ENCODE data around the gene NFATC1. TPM values are rescaled to one million over a fixed set of nuclear protein-coding genes. Genes with fewer than 3 reads are reported as not detected.

The NFATC1 gene
- total RNA-seq, 2 donors from 2014 or later: 27.6 to 40.8 TPM

GRCh38 chr18:79487801-79488201, 92.1 kb downstream of the NFATC1 start:
- DNase-seq (ENCODE audit: low spot score) (no peak), ATAC-seq (ENCODE audit: insufficient number of reproducible peaks, low FRiP score, low read depth) (no peak)
- Histone ChIP-seq H3K27me3 (replicated peaks; ENCODE audit: insufficient read depth) (no peaks in the 10 kb centered on the region), H3K27ac (no peak overlapping the region), H3K36me3 (peaks cover 12% of the 10 kb centered on the region), H3K9me3 (no peaks in the 10 kb centered on the region), H3K4me1 (ENCODE audit: control insufficient read depth in 1 of 2, low read depth in 2 of 2) (peaks cover 10 to 25% of the 10 kb centered on the region in 2 donors), H3K4me3 (no peak overlapping the region)
- TF ChIP-seq, protein P1, sequence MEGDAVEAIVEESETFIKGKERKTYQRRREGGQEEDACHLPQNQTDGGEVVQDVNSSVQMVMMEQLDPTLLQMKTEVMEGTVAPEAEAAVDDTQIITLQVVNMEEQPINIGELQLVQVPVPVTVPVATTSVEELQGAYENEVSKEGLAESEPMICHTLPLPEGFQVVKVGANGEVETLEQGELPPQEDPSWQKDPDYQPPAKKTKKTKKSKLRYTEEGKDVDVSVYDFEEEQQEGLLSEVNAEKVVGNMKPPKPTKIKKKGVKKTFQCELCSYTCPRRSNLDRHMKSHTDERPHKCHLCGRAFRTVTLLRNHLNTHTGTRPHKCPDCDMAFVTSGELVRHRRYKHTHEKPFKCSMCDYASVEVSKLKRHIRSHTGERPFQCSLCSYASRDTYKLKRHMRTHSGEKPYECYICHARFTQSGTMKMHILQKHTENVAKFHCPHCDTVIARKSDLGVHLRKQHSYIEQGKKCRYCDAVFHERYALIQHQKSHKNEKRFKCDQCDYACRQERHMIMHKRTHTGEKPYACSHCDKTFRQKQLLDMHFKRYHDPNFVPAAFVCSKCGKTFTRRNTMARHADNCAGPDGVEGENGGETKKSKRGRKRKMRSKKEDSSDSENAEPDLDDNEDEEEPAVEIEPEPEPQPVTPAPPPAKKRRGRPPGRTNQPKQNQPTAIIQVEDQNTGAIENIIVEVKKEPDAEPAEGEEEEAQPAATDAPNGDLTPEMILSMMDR (IDR thresholded peaks at IDR 0.05): no peak

DNA sequence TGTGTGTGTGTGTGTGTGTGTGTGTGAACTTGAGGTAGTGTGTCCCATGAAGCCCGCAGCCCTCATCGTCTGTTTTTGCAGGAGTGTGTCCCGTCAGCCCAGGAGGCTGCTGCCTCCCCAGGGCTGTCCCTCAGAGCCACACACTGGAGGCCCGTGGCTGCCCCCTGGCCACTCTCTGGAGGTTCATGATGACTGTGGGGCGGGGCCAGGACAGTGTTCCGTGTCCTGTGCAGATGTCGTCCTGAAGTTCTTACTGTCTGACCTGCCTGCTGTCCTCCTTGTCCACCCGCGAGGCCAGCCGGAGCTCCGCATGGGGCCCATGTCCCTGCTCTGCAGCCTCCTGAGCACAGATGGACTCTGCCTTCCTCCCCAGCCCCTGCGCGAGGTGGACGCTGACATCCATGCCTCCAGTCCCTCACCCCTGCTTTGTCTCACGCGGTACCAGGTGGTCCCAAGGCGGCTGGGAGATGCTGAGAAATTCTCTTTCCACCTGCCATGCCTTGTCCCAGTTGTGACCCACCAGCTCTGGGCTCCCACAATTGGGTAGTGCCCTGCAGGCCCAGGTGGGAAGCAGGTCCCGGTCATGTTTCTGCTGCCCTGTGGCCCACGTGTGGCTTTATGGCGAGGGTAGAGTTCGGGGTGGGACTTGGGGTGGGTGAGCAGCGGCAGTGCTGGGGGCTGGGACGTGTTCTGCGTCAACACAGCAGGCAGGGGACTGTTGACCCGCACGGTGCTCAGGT, 92.8 kb downstream of the NFATC1 start:
- H3K36me3 ChIP-seq: peaks cover 12% of the 10 kb centered on the region
- TF ChIP-seq, protein P1 (IDR thresholded peaks at IDR 0.05): no peak

DNA sequence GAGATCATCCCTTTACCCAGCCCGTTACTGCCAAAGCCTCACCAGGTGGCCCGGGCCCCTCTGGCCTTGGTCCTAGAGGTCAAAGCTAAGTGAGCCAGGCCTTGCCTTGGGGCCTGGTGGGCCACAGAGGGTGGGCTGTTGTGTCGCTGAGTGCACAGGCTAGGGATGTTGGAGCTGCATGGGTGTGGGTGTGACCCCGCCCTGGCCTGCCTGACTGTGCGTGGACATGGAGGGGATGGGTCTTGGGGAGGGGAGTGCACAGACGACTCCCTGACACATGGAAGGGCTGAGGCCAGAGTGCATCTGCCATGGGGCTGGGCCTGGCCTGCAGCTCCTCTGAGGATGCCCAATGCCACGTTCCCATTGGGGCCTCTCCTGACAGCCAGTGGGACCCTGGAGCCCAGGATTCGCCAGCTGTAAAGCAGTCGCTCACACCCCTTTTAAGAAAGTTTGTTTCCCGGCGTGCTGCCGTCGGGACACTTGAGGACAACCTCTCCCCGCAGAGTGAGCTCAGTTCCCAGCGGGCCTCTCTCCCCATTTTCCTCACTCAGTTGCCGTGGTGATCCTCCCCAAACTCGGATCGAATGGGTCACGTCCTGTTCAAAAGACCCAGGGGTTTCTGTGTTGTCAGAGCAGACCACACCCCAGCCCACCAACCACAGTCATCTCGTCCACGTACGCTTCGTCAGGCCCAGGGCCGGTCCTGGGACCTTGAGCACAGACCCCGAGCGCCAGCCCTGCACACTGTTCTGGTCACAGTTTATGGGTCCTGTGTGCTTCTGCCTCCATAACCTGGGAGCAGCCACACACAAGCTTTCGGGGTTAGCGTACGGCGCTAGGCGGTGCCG, 93.5 kb downstream of the NFATC1 start:
- Histone ChIP-seq H3K9me3 (no peaks in the 10 kb centered on the region), H3K4me3 (no peak overlapping the region), H3K4me1 (ENCODE audit: control insufficient read depth in 1 of 2, low read depth in 2 of 2) (peaks cover 10 to 25% of the 10 kb centered on the region in 2 donors), H3K27me3 (replicated peaks; ENCODE audit: insufficient read depth) (no peaks in the 10 kb centered on the region), H3K27ac (no peak overlapping the region), H3K36me3 (peaks cover 18% of the 10 kb centered on the region)
- ATAC-seq (ENCODE audit: insufficient number of reproducible peaks, low FRiP score, low read depth) (no peak), DNase-seq (ENCODE audit: low spot score) (no peak)
- TF ChIP-seq, protein P1 (IDR thresholded peaks at IDR 0.05): no peak

More for the DNA sequence above, 92.8 kb downstream of the NFATC1 start:
- H3K27ac ChIP-seq: no peak overlapping the region
- DNase-seq (ENCODE audit: low spot score) (no peak), ATAC-seq (ENCODE audit: insufficient number of reproducible peaks, low FRiP score, low read depth) (no peak)
- peaks cover 10 to 25% of the 10 kb centered on the region in 2 donors for H3K4me1 ChIP-seq (ENCODE audit: control insufficient read depth in 1 of 2, low read depth in 2 of 2)
- H3K27me3 ChIP-seq (replicated peaks; ENCODE audit: insufficient read depth): no peaks in the 10 kb centered on the region
- H3K4me3 ChIP-seq: no peak overlapping the region
- no peaks in the 10 kb centered on the region for H3K9me3 ChIP-seq

GRCh38 chr18:79489899-79490625, 94.3 kb downstream of the NFATC1 start:
- ATAC-seq (ENCODE audit: insufficient number of reproducible peaks, low FRiP score, low read depth): no peak
- Histone ChIP-seq H3K27me3 (replicated peaks; ENCODE audit: insufficient read depth) (no peaks in the 10 kb centered on the region), H3K9me3 (no peaks in the 10 kb centered on the region), H3K4me1 (ENCODE audit: control insufficient read depth in 1 of 2, low read depth in 2 of 2) (peaks cover 10 to 18% of the 10 kb centered on the region in 2 donors), H3K27ac (no peak overlapping the region), H3K4me3 (no peak overlapping the region), H3K36me3 (peaks cover 18% of the 10 kb centered on the region)
- TF ChIP-seq, protein P1 (IDR thresholded peaks at IDR 0.05): no peak
- DNase-seq (ENCODE audit: low spot score): no peak
